Fibroblast of lung (primary cell): Measurements from ENCODE around the gene DNMT3A.

Experiments used
- EZH2 ChIP-seq: IDR thresholded peaks from 2 replicates; pipeline ENCODE4 v1.5.1; 2012; ENCODE audit warnings: low read length, control low read depth, mild to moderate bottlenecking; ENCODE audit errors: missing control alignments
- TF ChIP-seq, protein P1 (sequence below), 2 donors: IDR thresholded peaks in 1 of 2; conservative IDR thresholded peaks in 1 of 2; 1 replicate in 1 of 2; 2 replicates in 1 of 2; pipeline ENCODE4 v1.5.1; 2011 to 2012; ENCODE audit warnings: low read length in 2 of 2, control low read depth in 1 of 2, inconsistent platforms in 1 of 2, low read depth in 1 of 2, mild to moderate bottlenecking in 1 of 2

DNA sequence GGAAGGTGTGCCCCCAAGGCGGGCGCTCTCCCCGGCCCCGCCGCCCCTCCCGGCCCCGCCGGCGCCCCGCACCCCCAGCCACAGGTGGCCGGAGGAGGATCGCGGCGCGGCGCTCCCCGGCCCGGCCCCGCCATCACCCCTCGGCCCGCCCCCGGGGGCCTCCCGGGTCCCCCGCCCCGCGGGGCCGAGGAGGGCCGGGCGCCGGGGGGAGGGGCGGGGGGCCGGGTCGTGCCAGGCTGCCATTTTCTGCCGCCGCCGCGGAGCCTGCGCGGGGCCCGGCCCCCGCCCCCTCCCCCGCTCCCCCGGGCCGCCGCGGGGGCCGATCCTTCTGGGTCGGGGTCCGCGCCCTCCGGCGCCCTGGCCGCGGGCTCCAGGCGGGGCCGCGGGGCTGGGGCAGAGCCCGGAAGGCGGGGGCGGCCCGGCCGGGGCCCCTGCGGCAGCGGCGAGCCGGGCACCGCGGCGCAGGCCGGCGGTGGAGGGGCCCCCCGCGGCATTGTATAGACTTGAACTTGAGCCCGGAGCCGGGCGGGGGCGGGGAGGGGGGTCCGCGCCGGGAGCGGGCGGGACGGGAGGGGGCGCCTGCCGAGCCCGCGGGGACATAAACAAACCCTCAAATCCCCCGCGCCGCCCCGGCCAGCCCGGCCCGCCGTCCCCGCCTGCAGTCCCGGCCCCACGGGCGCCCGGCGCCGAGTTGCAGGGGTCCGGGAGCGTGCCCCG lies 556 bp downstream of the DNMT3A start:
- TF ChIP-seq, protein P1, sequence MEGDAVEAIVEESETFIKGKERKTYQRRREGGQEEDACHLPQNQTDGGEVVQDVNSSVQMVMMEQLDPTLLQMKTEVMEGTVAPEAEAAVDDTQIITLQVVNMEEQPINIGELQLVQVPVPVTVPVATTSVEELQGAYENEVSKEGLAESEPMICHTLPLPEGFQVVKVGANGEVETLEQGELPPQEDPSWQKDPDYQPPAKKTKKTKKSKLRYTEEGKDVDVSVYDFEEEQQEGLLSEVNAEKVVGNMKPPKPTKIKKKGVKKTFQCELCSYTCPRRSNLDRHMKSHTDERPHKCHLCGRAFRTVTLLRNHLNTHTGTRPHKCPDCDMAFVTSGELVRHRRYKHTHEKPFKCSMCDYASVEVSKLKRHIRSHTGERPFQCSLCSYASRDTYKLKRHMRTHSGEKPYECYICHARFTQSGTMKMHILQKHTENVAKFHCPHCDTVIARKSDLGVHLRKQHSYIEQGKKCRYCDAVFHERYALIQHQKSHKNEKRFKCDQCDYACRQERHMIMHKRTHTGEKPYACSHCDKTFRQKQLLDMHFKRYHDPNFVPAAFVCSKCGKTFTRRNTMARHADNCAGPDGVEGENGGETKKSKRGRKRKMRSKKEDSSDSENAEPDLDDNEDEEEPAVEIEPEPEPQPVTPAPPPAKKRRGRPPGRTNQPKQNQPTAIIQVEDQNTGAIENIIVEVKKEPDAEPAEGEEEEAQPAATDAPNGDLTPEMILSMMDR (conservative IDR thresholded peaks at IDR 0.05 in 1 of 2, IDR thresholded peaks at IDR 0.05 in 1 of 2; ENCODE audit: low read depth in 1 of 2, low read length in 2 of 2) = no peak
- TF ChIP-seq EZH2 = no peak
